Putamen (tissue), 1 donor: Measurements from ENCODE around the gene TMEM151A.

Experiments used
- DNase-seq: peaks from one replicate; pipeline ENCODE4 v3.0.0-alpha.2; 2016; ENCODE audit warnings: low spot score

The TMEM151A gene

DNA sequence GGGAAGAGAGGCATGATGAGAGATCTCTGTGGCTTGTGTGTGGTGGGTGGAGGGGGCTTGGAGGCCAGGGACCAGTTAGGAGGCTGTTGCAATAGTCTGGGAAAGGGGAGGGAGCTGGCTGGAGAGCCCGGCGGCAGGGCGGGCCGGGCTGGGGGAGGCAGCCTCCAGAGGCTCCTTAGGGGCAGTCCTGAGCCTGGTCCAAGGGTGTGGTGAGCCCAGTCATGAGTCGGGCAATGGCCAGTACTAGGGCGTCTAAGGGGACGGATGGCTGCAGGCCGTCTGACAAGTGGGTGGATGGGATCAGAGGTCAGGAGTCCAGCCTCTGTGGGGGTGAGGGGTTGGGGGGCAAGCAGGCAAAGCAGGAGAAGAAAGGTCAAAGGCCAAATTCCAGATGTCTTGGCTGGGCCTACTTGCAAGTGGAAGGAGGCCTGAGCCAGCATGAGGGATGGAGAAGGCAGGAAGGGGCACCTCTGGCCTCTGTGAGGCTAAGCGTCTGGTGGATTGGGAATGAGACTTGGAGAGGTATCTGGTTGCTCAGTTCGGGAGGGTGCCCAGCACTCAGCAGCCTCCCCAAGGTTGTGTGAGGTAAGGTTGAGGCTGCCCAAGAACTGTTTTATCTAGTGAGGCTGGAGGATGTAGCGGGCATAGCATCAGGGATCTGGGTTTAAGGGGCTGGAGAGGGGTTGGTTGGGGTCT is 31.2 kb downstream of the TMEM151A start:
- DNase-seq: no peak

DNA sequence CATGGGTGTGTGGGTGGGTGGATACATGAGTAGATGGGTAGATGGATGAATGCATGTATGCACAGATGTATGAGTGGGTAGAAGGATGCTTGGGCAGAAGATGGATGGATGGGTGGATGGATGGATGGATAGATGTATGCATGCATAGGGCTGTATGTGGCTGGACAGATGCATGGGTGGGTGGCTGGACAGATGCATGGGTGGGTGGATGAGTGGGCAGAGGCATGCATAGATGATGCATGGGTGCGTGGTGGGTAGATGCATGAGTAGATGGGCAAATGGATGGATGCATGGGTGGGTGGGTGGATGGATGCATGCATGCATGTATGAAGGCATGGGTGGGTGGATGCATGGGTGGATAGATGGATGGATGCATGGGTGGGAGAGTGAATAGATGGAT is 32.0 kb downstream of the TMEM151A start:
- DNase-seq: no peak

DNA sequence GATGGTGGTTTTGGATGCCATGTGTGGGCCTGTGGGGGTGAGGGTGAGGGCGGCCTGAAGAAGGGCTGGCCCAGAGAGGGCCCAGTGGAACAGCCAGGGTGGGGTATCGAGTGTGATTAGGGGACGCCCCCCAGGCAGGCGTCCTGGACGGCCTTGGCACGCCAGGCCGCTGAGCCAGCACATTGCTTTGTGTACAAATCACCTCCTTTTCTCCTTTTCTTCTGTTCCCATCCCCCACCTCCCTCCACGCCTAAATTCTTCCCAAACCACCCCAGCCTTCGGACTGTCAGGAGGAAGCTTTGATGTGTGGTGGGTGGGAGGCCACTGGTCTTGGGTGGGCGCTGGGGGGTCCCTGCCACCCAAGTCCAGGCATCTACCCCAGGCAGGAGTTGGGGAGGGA is 33.0 kb downstream of the TMEM151A start:
- DNase-seq: no peak

DNA sequence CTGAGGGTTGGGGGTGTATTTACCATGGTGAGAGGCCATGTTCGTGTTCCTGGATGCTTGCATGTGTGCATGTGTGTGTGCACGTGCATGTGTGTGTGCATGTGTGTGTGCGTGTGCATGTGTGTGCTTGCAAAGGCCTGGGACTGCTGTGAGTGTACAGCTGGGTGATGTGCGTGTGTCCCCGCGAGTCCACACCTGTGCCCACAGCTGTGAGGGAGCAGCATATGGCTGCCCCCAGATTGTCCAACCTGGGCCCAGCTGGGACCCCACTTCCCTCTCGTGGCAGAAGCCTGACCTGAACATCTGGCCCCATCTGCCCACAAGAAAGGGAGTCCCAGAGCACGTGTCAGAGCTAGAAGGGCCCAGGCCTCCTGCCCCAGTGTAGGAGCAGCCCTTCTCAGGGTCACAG is 33.6 kb downstream of the TMEM151A start:
- DNase-seq: no peak

GRCh38 chr11:66326261-66327111 is 34.8 kb downstream of the TMEM151A start:
- no peak for DNase-seq

GRCh38 chr11:66327171-66328030 is 35.7 kb downstream of the TMEM151A start:
- no peak for DNase-seq

GRCh38 chr11:66328031-66328301 is 36.3 kb downstream of the TMEM151A start:
- DNase-seq: no peak

DNA sequence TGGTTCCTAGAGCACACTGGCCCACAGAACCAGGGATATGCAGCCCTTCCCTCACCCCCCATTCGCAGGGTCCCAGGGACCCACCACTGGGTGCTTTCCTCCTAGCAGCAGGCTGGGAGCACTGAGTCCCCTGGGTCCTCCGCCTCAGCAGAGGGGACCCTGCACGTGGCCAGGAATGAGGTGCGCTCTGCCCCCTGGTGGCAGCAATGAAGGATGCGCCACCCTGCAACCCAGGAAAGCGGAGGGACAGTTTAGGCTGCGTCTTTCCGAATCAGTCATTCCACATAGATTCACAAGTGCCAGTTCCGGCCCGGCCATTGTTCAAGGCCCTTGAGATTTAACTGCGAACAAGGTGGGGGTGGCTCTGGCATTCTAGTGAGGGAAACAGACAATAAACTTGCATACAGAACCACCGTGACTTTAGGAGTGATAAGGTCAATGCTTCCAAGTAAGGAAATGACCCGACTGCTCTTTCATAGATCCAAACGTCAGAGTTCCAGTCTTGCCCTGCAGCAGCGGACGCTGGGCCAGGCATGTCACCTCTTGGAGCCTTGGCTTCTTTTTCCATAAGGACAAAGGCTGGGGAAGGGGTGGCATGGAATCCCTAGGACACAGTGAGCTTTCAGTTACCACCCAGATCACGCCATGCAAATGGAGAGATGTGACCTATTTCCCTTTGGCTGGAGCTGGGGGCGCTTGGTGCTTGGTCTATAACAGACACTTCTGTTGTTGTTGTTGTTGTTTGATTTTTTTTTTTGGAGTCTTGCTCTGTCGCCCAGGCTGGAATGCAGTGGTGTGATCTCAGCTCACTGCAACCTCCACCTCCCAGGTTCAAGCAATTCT is 36.8 kb downstream of the TMEM151A start:
- DNase-seq: peak; percentile 58

DNA sequence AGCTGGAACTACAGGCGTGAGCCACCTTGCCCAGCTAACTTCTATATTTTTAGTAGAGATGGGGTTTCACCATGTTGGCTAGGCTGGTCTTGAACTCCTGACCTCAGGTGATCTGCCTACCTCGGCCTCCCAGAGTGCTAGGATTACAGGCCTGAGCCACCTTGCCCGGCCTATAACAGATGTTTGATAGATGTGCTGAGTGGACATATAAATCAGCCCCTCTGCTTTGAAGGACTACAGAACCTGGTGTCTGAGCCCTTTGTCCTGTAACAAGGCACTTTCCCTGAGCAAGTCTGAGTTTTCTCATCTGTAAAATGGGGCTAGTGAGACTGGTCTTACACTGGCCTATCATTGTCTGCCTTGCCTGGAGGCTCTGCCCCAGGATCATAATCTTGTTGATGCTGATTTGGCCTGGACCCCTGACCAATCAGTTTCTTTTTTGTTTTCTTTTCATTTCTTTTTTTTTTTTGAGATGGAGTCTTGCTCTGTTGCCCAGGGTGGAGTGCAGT is 37.5 kb downstream of the TMEM151A start:
- DNase-seq: no peak

- DNase-seq: no peak
Measured at GRCh38 chr11:66330931-66331330, 39.2 kb downstream of the TMEM151A start.

- no peak for DNase-seq
Measured at GRCh38 chr11:66331542-66332370, 40.1 kb downstream of the TMEM151A start.

- DNase-seq: no peak
Measured at GRCh38 chr11:66332371-66333219, 40.9 kb downstream of the TMEM151A start.

DNA sequence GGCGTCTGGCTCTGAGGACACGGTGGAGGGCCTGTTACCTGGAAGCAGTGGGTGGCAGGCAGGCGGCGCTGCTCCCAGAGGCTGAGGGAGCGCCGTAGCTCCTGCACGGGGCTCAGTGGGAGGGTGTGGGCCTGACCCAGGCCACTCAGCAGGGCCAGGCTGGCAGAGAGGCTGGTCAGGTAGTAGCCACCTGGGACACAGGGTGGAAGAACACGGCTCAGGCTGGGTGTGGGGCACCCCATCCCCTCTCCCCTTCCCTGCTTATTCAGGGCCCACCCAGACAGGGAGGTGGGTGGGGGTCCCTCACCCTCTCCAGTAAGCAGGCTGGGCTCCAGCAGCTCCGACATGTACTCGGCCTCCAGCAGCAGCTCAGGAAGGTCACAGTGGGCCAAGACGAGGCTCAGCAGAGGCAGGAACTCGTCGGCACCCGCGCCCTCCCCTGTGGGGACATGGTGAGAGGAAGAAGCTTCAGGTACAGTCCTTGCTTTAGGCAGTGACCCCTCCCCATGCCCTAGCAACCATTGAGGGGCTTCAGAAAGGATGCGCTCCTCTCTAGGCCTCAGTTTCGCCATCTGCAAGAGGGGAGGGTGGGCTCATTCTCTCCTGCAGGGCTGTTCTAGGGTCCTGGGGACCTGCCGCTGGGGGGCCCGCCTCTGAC is 41.7 kb downstream of the TMEM151A start:
- DNase-seq: no peak

DNA sequence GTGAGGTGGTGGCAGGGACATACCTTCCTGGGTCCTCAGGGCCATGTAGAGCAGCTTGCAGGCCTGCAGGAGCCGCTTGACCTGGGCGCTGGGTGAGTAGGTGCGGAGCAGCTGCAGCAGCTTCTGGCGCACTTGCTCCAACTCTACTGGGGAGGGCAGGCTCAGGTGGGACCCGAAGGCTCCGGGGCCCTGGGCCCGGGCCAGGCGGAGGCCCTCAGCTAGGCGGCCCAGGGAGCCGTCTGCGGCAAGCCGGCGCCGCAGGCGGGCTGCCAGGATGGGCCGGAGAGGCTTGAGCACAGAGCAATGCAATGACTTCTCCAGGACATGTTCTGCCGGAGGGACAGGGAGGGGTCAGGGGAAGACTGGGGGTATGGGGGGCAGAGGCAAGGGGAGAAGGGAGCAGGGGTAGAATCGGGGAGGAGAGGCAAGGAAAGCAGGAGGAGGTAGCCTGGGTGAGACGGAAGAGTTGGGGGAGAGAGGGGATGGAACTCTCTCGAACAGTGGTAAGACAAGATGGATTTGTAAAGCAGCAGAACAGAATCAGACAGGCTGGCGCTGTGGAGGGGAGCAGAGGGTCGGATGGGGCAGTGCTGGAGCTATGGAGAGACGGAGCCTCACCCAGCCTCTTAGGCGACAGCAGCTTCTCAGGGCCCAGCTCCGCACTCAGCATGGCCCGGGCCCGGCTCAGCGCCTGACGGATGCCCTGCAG is 42.4 kb downstream of the TMEM151A start:
- DNase-seq: no peak

DNA sequence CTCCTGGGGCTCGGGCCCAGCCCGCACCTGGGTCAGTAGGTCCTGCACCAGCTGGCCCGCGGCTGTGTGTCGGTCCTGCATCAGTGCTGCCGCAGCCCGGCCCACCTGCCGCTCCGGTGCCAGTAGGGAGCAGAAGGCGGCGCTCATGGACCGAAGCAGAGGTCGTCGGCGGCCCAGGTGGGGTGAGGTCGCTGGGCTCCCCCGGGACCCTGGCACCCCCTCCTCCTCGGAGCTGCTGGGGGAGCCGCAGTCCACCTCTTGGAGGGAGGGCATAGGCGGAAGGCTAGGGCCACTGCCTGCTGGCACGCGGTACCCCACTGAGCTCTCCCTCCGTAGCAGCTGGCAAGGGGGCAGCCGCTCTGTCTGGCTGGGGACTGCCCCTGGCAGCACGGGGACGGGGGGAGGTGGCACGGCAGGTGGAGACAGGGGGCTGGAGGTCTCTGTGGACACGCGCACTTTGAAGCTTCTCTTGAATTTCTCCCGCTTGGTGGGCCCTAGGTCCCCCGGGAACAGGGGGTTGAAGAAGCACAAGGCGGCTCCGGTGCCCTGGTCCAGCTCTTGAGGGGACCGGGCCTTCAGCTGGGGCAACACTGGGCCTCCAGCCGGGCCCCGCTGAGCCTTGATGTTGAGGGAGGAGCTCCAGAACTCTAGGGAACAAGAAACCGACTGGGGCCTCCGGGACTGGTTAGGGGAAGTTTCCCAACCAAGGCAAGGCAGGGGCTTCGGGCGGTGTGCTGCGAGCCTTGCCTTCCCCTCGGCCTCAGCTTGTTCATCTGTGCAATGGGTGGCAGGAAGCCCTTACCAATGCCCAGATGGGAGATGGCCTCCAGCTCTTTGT is 43.1 kb downstream of the TMEM151A start:
- DNase-seq: no peak

GRCh38 chr11:66335531-66336233 is 44.0 kb downstream of the TMEM151A start:
- DNase-seq: no peak
